GM12878 (cell line): Measurements from ENCODE around the gene PRPF31. TPM values are rescaled to one million over a fixed set of nuclear protein-coding genes. Genes with fewer than 3 reads are reported as not detected.

Experiments
- EP300 ChIP-seq, 2 experiments: fragments of 150-350 bp in 1 of 2; IDR thresholded peaks; 2 replicates each; pipeline ENCODE4 v1.6.1; 2011 to 2012; ENCODE audit warnings: low read depth in 2 of 2, low read length in 2 of 2, borderline replicate concordance in 1 of 2, improper control_type of control experiment in 1 of 2, inconsistent platforms in 1 of 2; ENCODE audit not compliant: control insufficient read depth in 1 of 2
- ETV6 ChIP-seq, 2 experiments: fragments of 450-650 bp in 1 of 2; IDR thresholded peaks in 1 of 2; conservative IDR thresholded peaks in 1 of 2; 2 replicates each; pipeline ENCODE4 v1.6.1; 2014; ENCODE audit warnings: antibody characterized with exemption in 1 of 2, borderline replicate concordance in 1 of 2, low read depth in 1 of 2, mild to moderate bottlenecking in 1 of 2, moderate library complexity in 1 of 2
- PAX5 ChIP-seq: IDR thresholded peaks from 2 replicates; pipeline ENCODE4 v1.6.1; 2011; ENCODE audit warnings: low read depth, low read length, borderline replicate concordance
- SPI1 ChIP-seq: IDR thresholded peaks from 2 replicates; pipeline ENCODE4 v1.6.1; 2011; ENCODE audit warnings: low read depth, mild to moderate bottlenecking, low read length, moderate library complexity, borderline replicate concordance; ENCODE audit not compliant: insufficient read depth
- ZBED1 ChIP-seq: IDR thresholded peaks from 2 replicates; pipeline ENCODE4 v1.6.1; 2016; ENCODE audit warnings: borderline replicate concordance
- ZNF217 ChIP-seq: fragments of 450-650 bp; IDR thresholded peaks from 2 replicates; pipeline ENCODE4 v1.6.1; 2017; ENCODE audit warnings: antibody characterized with exemption, mild to moderate bottlenecking
- polyA plus RNA-seq, 11 experiments: library from polyadenylated mRNA; depleted of rRNA in 4 of 11; unstranded in 6 of 11; stranded (reverse) in 5 of 11; fragments of >200 nt; fragmentation: Nextera tagmentation in 4 of 11; fragmentation: Illumina TruSeq in 1 of 11; extraction: Ambion mirVana in 4 of 11; extraction: Trizol in 1 of 11; gene quantifications; 1 replicate in 1 of 11; 2 replicates in 10 of 11; pipeline versions ENCODE4 v1.2.1 to v1.2.3, GENCODE V29; 2011 to 2016; ENCODE audit warnings: inconsistent platforms in 2 of 11, missing spikeins in 2 of 11, low read depth in 1 of 11
- total RNA-seq, 4 experiments: library from RNA; depleted of rRNA in 3 of 4; stranded (reverse); fragments of >200 nt in 3 of 4; fragmentation: Illumina TruSeq in 1 of 4; extraction: Trizol in 1 of 4; gene quantifications; 2 replicates each; pipeline versions ENCODE4 v1.2.1 to v1.2.3, GENCODE V29; 2013 to 2021
- TF ChIP-seq, protein P1 (sequence below): IDR thresholded peaks from 2 replicates; pipeline ENCODE4 v1.6.1; 2012; ENCODE audit warnings: low read depth, low read length, improper control_type of control experiment
- TF ChIP-seq, protein P2 (sequence below): IDR thresholded peaks from 2 replicates; pipeline ENCODE4 v1.6.1; 2012; ENCODE audit warnings: low read depth, low read length, improper control_type of control experiment
- TF ChIP-seq, protein P3 (sequence below): fragments of 450-650 bp; IDR thresholded peaks from 2 replicates; pipeline ENCODE4 v1.6.1; 2016; ENCODE audit warnings: mild to moderate bottlenecking

PRPF31 gene
- total and polyA plus RNA-seq, 10 of the 15 experiments (the other 5 are each of a cell fraction or from before 2014, with no cell fraction given), result 2.7 to 170 (median 69.7) TPM

DNA sequence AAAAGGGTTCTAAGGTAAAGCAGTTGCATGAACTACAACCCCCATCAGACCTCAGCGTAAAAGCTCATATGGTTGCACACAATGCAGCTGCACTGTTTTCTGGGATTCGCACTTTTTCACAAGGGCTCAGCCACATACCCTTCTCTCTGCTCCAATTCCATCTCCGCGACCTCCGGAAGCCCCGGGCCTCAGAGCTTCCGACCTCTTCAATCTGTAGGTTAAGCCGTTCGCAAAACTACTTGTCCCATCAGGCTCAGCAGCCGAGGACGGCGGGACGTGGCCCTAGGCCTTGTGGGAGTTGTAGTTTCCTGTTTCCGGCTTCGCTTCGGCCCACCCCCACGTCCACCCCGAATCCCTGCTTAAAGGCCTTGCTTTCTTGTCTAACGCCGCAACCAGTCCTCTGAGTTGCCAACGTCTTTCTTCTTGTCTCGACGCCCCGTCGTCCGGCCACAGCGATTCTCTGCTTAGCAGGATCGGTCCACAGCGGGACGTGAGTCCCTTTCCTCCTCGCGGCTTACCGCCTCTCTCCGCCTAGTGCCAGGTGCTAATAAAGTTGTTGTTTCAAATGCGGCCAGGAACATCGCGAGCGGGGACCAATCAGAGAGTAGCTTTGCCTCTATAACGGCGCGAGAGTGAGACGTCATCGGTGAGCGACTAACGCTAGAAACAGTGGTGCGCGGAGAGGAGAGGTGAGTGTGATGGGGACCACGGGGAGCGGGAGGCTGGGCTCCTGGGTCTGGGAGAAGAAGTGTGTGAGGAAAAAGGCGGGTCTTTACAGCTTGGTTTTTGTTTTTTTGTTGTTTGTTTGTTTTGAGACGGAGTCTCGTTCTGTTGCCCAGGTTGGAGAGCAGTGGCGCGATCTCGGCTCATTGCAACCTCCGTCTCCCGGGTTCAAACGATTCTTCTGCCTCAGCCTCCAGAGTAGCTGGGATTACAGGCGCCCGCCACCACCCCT is at the start of gene PRPF31, which contains the start of gene TFPT (continued):
- TF ChIP-seq, protein P1, sequence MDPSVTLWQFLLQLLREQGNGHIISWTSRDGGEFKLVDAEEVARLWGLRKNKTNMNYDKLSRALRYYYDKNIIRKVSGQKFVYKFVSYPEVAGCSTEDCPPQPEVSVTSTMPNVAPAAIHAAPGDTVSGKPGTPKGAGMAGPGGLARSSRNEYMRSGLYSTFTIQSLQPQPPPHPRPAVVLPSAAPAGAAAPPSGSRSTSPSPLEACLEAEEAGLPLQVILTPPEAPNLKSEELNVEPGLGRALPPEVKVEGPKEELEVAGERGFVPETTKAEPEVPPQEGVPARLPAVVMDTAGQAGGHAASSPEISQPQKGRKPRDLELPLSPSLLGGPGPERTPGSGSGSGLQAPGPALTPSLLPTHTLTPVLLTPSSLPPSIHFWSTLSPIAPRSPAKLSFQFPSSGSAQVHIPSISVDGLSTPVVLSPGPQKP, result peak; percentile 63; the same call in 1 of the 2 replicates
- TF ChIP-seq SPI1 (no peak), ZNF217 (no peak), PAX5 (0 out of 2 replicates have a peak, but pooled peaks have one; percentile 1), ETV6 (conservative IDR thresholded peaks at IDR 0.05 in 1 of 2, IDR thresholded peaks at IDR 0.05 in 1 of 2; ENCODE audit: borderline replicate concordance in 1 of 2, low read depth in 1 of 2) (peak in 1 of 2 experiments; percentile 25; a peak in 1 of 4 replicates), EP300 (IDR thresholded peaks at IDR 0.05; ENCODE audit: borderline replicate concordance in 1 of 2, control insufficient read depth in 1 of 2, low read depth in 2 of 2, low read length in 2 of 2) (no peak; a peak in 1 of 4 replicates), ZBED1 (peak; percentile 41; the same call in 1 of the 2 replicates)
- TF ChIP-seq, protein P2, sequence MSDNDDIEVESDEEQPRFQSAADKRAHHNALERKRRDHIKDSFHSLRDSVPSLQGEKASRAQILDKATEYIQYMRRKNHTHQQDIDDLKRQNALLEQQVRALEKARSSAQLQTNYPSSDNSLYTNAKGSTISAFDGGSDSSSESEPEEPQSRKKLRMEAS, result peak; percentile 61
- TF ChIP-seq, protein P3, sequence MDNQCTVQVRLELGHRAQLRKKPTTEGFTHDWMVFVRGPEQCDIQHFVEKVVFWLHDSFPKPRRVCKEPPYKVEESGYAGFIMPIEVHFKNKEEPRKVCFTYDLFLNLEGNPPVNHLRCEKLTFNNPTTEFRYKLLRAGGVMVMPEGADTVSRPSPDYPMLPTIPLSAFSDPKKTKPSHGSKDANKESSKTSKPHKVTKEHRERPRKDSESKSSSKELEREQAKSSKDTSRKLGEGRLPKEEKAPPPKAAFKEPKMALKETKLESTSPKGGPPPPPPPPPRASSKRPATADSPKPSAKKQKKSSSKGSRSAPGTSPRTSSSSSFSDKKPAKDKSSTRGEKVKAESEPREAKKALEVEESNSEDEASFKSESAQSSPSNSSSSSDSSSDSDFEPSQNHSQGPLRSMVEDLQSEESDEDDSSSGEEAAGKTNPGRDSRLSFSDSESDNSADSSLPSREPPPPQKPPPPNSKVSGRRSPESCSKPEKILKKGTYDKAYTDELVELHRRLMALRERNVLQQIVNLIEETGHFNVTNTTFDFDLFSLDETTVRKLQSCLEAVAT, result peak; percentile 80
